GM21723 (cell line): ENCODE data around the gene BCL2L11.

Experiments used
- ATAC-seq: cut with Tn5 transposase; IDR thresholded peaks from one replicate; pipeline ENCODE4 v1.9.1; 2021; ENCODE audit warnings: mild to moderate bottlenecking, moderate library complexity; ENCODE audit not compliant: unreplicated experiment

The BCL2L11 gene

DNA sequence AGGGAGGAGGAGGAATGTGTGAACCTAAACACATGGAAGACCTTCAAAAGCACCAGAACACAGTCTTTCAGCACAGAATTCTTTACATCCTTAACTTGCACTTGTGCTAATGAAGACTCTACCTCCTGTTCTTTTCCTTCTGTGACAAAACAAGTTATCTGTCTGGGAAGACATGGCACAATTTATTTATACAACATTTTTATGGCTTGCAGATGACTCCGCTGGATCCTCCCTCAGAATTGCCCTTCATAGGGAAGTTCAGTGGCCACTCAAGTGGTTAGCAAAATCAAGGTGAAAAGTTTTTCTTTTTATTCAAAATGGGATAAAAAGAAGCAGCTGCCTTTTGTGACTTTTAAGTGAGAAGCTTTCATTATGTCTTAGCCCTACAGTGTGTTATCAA lies 21.4 kb downstream of the BCL2L11 start:
- ATAC-seq = no peak

GRCh38 chr2:111143107-111143842 lies 22.6 kb downstream of the BCL2L11 start:
- no peak for ATAC-seq

GRCh38 chr2:111143843-111144198 lies 23.1 kb downstream of the BCL2L11 start:
- ATAC-seq = no peak

GRCh38 chr2:111145103-111145760 lies 24.5 kb downstream of the BCL2L11 start:
- peak; percentile 88 for ATAC-seq

DNA sequence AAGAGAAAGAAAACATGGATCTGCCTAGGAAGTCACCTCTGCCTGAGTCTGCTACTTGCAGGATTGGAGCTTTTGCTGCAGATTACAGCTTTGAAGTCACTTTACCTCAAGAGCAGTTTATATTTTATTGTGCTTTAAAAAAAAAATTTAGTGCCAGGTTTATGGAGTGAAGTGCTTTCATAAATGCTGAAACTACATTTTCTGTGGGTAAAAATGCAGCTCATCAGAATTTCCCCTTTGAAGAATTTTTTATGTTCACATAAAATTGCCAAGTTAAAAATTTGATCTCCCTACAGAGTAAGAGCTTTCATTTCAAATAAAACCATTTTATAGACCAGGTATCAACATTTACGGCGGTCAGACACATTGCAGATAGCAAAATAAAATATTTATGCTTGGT lies 25.2 kb downstream of the BCL2L11 start:
- ATAC-seq = no peak

- ATAC-seq = no peak
Measured at GRCh38 chr2:111148225-111148873, 27.6 kb downstream of the BCL2L11 start.

GRCh38 chr2:111148925-111149324 lies 28.2 kb downstream of the BCL2L11 start:
- ATAC-seq = no peak

- ATAC-seq = no peak
Measured at GRCh38 chr2:111149882-111150455, 29.3 kb downstream of the BCL2L11 start.

GRCh38 chr2:111154758-111155157 lies 34.0 kb downstream of the BCL2L11 start:
- ATAC-seq = no peak

- ATAC-seq = no peak
Measured at GRCh38 chr2:111155610-111156009, 34.9 kb downstream of the BCL2L11 start.

GRCh38 chr2:111156529-111156928 lies 35.8 kb downstream of the BCL2L11 start:
- ATAC-seq = no peak

DNA sequence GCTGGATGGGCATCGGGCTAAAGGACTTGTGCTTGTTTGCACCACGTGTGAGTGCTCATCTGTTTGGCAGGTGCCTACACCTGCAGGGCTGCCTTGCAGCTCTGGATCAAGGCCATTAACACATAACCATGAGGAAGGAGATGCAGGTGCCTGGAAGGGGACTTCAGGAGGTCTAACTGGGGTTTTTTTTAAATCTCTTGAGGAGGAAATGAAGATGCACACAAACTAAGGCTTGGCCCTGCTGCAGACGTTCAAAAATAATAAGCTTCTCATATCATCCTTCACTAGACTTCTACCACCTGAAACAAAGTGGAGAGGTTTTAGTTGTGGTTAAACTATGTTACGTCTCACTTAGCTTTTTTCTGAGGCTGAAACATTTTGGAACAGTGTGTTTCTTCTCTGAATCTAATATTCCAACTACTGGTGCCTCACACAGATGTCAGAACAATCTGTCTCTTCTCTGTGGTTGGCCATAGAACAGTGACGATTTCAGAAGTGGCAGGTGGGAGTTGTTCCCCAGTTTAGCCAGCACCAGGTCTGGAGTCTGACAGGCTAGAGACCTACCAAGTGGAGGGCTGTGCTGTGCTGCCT lies 36.5 kb downstream of the BCL2L11 start:
- ATAC-seq = peak; percentile 70

DNA sequence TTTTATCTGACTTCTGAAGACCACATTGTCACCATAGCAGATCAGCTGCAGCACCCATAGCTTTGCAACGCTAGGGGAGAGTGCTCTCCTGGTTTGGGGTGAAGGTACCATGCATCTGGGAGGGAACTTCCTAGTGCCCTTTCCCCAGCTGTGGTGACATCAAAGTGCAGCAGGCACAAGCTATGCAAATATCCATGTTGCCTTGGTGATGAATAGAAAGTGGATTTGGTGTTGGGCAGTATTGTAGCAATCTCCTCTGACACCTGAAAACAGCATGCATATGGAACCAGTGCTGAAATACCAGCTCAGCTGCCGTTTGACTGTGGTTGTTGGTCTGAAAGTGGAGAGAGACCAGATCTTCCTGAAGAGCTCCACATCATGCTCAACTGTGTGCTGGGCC lies 37.1 kb downstream of the BCL2L11 start:
- peak; percentile 61 for ATAC-seq

- no peak for ATAC-seq
Measured at GRCh38 chr2:111159641-111160040, 38.9 kb downstream of the BCL2L11 start.

DNA sequence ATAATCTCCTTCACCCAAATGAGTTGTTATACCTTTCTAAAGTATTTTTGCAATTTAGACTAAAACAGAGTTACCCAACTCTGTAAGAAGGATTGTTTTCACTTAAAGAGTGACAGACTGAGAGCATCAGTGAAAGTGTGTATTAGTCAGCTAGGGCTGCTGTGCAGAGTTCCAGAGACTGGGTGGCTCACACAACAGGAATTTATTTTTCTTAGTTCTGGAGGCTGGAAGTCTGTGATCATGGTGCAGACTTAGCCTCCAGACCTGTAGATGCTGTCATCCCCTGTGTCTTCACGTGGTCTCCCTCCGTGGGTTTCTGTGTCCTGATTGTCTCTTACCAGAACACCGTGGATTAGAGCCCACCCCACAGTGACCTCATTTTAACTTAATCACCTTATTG lies 40.0 kb downstream of the BCL2L11 start:
- no peak for ATAC-seq

- no peak for ATAC-seq
Measured at GRCh38 chr2:111161971-111162370, 41.3 kb downstream of the BCL2L11 start.

- ATAC-seq = no peak
Measured at GRCh38 chr2:111162718-111163331, 42.1 kb downstream of the BCL2L11 start.

DNA sequence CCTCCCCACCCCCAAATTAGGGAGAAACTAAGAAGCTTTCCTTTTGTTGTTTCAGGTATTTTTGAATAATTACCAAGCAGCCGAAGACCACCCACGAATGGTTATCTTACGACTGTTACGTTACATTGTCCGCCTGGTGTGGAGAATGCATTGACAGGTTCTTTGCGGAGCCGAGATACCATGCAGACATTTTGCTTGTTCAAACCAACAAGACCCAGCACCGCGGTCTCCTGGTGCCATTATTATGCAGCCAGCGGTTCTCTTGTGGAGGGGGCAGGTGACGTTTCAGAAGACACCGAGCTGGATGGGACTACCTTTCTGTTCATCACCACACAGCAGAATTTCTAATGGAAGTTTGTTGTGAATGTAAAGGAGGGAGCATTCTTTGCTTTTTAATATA lies 43.4 kb downstream of the BCL2L11 start:
- no peak for ATAC-seq

DNA sequence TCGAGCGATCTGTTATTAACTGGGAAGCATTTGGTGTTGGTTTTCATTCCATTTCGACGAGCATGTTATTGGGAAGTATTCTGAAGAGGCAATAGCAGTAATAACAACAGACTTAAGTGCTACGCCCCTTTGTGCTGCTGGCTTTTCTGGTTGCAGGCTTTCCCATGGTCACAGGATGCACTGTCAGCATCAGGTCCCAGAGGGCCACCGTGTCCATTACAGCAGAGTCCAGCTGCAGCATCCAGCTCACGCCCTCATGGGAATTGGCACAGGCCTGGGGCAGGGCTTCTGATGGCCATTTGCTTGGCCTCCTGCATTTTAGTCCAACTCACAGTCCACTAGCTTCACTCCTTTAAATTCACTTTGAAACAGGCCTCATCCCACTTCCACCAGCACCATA lies 44.4 kb downstream of the BCL2L11 start:
- no peak for ATAC-seq

DNA sequence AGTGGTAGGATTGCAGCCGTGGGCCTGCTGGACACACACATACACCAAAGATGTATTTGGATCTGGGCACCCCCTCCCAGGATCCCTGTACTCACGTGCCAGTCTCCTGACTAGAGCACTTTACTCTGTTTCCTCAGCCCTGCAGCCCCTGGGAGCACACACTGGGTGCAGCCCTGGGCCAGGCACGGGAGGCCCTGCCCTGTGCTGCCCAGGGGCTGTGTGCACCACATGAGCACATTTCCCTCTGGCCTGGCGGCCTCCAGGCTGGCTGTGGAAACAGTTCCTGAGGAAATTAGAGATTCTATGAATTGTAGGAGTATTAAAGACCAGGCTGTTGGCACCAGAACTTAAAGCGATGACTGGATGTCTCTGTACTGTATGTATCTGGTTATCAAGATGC lies 45.4 kb downstream of the BCL2L11 start:
- ATAC-seq = no peak
